HUES64 (cell line): ENCODE measurements around the gene CEP41.

Source experiments
- H3K27ac ChIP-seq: 2 replicates; pipeline ENCODE4 v1.7.0; 2013; ENCODE audit warnings: low read depth, low read length, inconsistent platforms
- H3K27me3 ChIP-seq: 2 replicates; pipeline ENCODE4 v1.6.1; 2013; ENCODE audit warnings: mild to moderate bottlenecking, low read length; ENCODE audit not compliant: insufficient read depth
- H3K36me3 ChIP-seq: 2 replicates; pipeline ENCODE4 v1.6.1; 2013; ENCODE audit warnings: mild to moderate bottlenecking, low read length; ENCODE audit not compliant: insufficient read depth
- H3K4me1 ChIP-seq: 2 replicates; pipeline ENCODE4 v1.6.1; 2013; ENCODE audit warnings: mild to moderate bottlenecking, low read length, moderate library complexity; ENCODE audit not compliant: insufficient read depth
- H3K4me3 ChIP-seq: 2 replicates; pipeline ENCODE4 v1.5.1; 2013; ENCODE audit warnings: mild to moderate bottlenecking, low read length, moderate library complexity
- H3K9ac ChIP-seq: 2 replicates; pipeline ENCODE4 v1.6.1; 2013; ENCODE audit warnings: mild to moderate bottlenecking, low read depth, low read length
- H3K9me3 ChIP-seq: 2 replicates; pipeline ENCODE4 v1.6.1; 2013; ENCODE audit warnings: low read depth, low read length; ENCODE audit not compliant: insufficient read depth
- WGBS: fragments of 150-250, 120-280 bp; methylation state at CpG from one replicate; pipeline ENCODE4 v1.1.7; 2013; ENCODE audit warnings: missing lambda C conversion rate; 5-methylcytosine and 5-hydroxymethylcytosine counted together

The CEP41 gene

DNA sequence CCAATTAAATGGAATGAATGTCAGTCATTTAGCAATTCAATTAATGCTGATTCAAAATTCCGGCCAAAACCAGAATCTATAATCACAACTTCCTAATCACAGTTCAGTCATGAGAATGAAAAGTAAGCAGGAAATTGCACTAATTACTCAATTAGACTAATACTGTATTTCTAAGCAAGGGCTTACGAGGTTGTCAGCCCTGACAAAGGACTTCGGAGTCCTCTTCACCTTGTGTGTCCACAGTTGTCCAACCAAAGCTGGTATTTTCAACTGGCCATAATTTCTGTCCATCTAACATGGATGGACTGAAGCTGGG, 43.1 kb downstream of the CEP41 start:
- Histone ChIP-seq H3K27me3 (no peaks in the 10 kb centered on the region), H3K36me3 (0 out of 2 replicates have a peak, but pooled peaks cover 6% of the 10 kb centered on the region), H3K4me3 (no peak overlapping the region), H3K27ac (no peak overlapping the region), H3K4me1 (peaks cover 8% of the 10 kb centered on the region; the same call in 1 of the 2 replicates), H3K9me3 (no peaks in the 10 kb centered on the region), H3K9ac (no peak overlapping the region)
- WGBS = 91% methylated on average over 3 of the region's 3 CpGs

DNA sequence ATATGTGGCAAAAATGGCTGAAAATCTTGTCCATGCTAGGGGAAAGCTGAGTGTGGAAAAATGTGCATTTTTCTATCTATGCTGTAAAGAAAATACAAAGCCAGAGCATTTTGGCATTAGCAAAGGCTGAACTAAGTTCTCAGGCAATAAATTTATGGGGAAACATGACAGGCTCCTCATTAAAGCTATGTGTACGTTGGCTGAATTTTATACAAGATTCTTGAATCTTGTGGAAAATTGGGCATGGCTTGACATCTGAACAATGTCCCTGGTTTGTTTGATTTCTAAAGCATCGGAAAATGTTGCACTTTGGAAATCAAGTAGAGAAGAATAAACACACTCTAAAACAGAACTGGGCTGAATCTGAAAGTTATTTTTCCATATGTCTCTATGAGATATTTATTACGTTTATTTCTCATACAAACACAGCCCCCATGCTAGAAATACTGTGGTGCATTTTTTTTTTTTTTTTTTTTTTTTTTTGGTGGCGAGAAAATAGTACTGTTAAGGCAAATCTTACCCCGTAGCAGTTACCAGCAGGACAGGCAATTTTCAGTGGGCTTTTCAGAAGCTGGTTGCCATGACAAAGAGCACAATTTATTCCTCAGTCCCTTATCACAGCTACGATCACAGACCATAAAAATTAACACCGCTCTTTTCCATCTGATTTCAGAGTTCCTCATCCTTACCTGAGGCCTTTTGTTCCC, 43.6 kb downstream of the CEP41 start:
- WGBS = 92% methylated on average over 6 of the region's 7 CpGs

DNA sequence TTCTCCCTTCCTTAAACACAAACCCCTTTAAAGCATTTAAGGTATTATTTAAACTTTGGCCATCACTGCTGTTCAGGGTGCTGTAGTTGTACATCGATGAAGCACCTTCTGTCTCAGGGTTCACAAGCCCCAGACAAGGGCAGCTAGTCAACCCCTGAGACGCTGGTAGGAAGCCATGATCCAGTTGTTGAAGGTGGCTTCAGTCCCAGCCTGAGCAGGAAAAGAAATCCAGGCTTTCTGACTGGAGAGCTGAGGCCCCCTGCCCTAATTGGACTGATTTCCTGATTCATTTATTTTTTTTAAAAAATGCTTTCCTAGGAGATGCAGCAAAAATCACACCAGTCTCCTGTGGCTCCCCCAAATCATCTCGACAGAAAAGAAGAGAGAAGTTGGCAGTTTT, 44.7 kb downstream of the CEP41 start:
- Histone ChIP-seq H3K27me3 (no peaks in the 10 kb centered on the region), H3K36me3 (no peaks in the 10 kb centered on the region), H3K4me3 (no peak overlapping the region), H3K4me1 (peaks cover 8% of the 10 kb centered on the region; the same call in 1 of the 2 replicates), H3K9me3 (no peaks in the 10 kb centered on the region), H3K9ac (no peak overlapping the region), H3K27ac (no peak overlapping the region)
- 93% methylated on average over 3 of the region's 3 CpGs for WGBS

More for the DNA sequence above, 43.6 kb downstream of the CEP41 start:
- no peak overlapping the region for H3K9ac ChIP-seq
- H3K27me3 ChIP-seq = no peaks in the 10 kb centered on the region
- H3K9me3 ChIP-seq = no peaks in the 10 kb centered on the region
- no peak overlapping the region for H3K4me3 ChIP-seq
- H3K27ac ChIP-seq = no peak overlapping the region
- 0 out of 2 replicates have a peak, but pooled peaks cover 1% of the 10 kb centered on the region for H3K36me3 ChIP-seq
- peaks cover 8% of the 10 kb centered on the region; the same call in 1 of the 2 replicates for H3K4me1 ChIP-seq

DNA sequence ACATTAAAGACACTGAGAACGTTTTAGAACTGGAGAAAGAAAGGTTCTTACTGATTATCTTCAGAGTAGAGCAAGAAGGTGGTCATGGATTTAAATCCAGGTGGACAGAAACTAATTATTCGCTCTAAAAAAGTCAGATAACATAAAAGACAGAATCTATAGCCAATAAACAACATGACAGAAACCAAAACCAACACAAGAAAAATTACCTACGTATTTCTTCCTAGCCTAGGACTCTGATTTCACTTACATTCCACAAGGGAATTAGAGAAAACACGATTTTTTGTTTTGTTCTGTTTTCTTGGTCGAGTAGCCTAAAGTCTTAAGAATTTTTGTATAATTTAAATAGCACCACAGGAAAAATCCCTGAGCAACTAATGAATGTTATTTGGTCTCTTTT, 45.4 kb downstream of the CEP41 start:
- no peak overlapping the region for H3K27ac ChIP-seq
- no peaks in the 10 kb centered on the region for H3K27me3 ChIP-seq
- H3K4me3 ChIP-seq = no peak overlapping the region
- no peaks in the 10 kb centered on the region for H3K9me3 ChIP-seq
- no peak overlapping the region for H3K9ac ChIP-seq
- peaks cover 8% of the 10 kb centered on the region; the same call in 1 of the 2 replicates for H3K4me1 ChIP-seq
- H3K36me3 ChIP-seq = no peaks in the 10 kb centered on the region
- WGBS = 92% methylated on average over 4 of the region's 5 CpGs

DNA sequence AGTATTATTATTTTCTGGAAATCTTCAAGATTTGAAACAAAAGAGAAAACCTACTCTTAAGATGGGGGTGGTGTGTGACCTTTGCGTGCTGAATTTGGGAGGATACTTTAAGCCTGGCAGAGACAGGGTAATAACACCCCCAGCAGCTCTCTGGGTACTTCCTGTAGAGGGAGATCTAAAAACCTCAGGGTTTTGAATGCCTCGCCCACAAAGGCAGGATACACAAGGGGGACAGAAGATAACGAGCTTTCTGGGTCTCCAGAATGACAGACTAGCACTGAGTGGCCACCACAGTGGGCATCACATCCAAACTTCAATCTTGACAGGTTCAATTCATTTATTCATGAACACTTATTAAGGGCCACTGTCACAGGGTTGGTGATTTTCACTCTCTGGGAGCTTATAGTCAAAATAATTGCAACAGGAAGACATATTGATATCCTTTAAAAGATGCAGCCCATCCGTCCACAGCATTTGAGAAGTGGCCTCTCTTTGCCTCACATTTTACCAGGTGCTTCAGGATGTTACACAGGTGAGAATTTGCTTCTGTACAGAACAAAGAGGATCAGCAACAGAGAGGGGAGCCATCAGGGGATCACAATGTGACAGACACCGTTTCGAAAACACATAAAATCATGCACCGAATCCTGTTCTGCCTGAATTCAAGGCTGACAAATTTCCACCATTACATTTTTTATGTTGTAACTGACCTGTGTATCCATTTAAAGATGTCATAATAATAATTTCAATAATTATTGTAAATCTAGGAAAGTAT, 46.2 kb downstream of the CEP41 start:
- Histone ChIP-seq H3K27ac (no peak overlapping the region), H3K9ac (no peak overlapping the region), H3K4me1 (peaks cover 8% of the 10 kb centered on the region; the same call in 1 of the 2 replicates), H3K36me3 (no peaks in the 10 kb centered on the region), H3K4me3 (no peak overlapping the region), H3K27me3 (no peaks in the 10 kb centered on the region), H3K9me3 (no peaks in the 10 kb centered on the region)
- 92% methylated on average over 7 of the region's 7 CpGs for WGBS

DNA sequence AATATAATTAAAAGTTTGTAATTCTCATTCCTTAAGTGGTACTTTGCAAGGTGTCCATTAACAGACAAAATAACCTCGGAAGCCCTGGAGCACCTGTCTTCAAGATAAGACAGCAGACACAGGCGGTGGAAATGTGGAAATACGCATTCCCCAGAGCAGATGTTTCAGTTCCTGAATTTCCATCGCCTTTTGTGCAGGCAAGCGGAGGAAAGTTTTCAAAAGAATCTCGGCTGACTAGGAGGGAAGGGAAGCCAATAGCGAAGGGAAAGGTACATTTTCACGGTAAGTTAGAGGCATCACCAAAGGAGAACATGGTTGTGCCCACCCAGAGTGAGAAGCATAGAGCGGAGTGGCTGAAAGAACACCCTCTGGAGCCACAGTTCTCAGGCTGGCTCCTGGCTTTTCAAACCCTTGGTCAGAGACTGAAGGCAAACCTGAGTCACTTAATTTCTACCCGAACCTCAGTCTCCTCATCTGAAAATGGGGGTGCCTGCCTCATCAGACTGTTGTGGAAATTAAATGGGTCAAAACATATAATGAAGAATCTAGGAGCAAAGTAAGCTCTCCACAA, 46.9 kb downstream of the CEP41 start:
- Histone ChIP-seq H3K4me1 (peaks cover 8% of the 10 kb centered on the region; the same call in 1 of the 2 replicates), H3K27ac (no peak overlapping the region), H3K27me3 (no peaks in the 10 kb centered on the region), H3K4me3 (no peak overlapping the region), H3K9ac (no peak overlapping the region), H3K9me3 (no peaks in the 10 kb centered on the region), H3K36me3 (no peaks in the 10 kb centered on the region)
- 93% methylated on average over 10 of the region's 10 CpGs for WGBS

DNA sequence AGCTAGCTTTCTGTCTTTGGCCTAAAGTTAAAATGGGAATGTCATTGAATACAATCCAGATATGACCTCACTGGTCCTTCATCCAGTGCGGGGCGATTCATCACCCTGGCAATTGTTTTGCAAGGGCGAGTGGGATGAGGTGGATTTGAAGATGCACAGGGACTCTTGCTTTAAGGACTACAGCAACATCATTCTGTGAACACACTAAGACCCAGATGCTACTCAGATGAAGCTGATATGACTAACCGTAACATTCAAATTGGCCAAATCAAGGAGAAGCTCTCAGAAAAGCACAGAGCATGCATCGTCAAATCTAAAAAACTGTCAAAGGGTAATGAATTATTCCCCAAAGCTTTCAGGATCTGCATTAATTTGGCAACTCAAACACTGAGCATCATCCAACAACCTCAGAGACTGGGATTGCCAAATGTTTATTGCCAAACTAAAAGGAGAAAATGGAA, 47.7 kb downstream of the CEP41 start:
- 97% methylated on average over 2 of the region's 5 CpGs for WGBS
- no peak overlapping the region for H3K9ac ChIP-seq
- no peaks in the 10 kb centered on the region for H3K36me3 ChIP-seq
- H3K9me3 ChIP-seq = peaks cover 3% of the 10 kb centered on the region; the same call in 1 of the 2 replicates
- H3K4me1 ChIP-seq = peaks cover 8% of the 10 kb centered on the region; the same call in 1 of the 2 replicates
- no peak overlapping the region for H3K4me3 ChIP-seq
- no peaks in the 10 kb centered on the region for H3K27me3 ChIP-seq
- no peak overlapping the region for H3K27ac ChIP-seq

DNA sequence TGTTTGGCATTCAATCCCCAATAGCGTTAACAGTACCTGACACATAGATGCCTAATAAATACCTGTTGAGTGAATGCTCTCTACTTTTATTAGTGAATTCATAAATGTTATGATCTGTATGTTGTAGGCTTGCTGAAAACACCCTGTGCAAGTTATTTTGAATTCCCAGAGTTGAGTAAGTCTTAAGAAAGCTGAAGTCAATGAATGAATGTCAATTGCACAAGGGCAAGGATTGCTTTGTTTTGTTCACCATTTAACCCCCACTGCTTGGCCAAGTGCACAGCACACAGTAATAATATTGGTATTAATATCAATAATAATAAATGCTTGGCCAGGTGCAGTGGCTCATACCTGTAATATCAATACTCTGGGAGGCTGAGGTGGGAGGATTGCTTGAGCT, 50.3 kb downstream of the CEP41 start:
- Histone ChIP-seq H3K27ac (no peak overlapping the region), H3K27me3 (no peaks in the 10 kb centered on the region), H3K4me3 (no peak overlapping the region), H3K36me3 (no peaks in the 10 kb centered on the region), H3K9ac (no peak overlapping the region), H3K4me1 (peaks cover 4% of the 10 kb centered on the region; the same call in 1 of the 2 replicates), H3K9me3 (peaks cover 3% of the 10 kb centered on the region; the same call in 1 of the 2 replicates)
- WGBS = 88% methylated on average over 1 of the region's 1 CpG

DNA sequence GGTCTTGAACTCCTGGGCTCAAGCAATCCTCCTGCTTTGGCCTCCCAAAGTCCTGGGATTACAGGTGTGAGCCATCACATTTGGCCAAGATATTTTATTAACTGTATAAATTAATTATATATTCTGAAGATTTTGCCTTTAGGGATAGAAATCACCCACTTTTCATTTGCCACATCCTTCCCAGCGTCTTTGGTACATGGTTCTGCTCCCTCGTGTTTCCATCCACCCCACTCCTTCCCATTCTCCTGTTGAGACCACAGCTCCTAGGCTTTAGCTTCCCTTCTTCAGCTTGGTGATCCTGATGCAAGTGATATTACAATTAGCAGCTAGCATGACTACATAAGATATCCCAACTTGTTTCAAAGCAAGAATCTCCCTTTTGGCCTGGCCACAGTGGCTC, 52.1 kb downstream of the CEP41 start:
- no peak overlapping the region for H3K27ac ChIP-seq
- H3K36me3 ChIP-seq = no peaks in the 10 kb centered on the region
- whole genome bisulfite sequencing = 75% methylated on average over 2 of the region's 2 CpGs
- H3K9me3 ChIP-seq = peaks cover 3% of the 10 kb centered on the region; the same call in 1 of the 2 replicates
- H3K4me1 ChIP-seq = no peaks in the 10 kb centered on the region
- no peaks in the 10 kb centered on the region for H3K27me3 ChIP-seq
- H3K9ac ChIP-seq = no peak overlapping the region
- no peak overlapping the region for H3K4me3 ChIP-seq

DNA sequence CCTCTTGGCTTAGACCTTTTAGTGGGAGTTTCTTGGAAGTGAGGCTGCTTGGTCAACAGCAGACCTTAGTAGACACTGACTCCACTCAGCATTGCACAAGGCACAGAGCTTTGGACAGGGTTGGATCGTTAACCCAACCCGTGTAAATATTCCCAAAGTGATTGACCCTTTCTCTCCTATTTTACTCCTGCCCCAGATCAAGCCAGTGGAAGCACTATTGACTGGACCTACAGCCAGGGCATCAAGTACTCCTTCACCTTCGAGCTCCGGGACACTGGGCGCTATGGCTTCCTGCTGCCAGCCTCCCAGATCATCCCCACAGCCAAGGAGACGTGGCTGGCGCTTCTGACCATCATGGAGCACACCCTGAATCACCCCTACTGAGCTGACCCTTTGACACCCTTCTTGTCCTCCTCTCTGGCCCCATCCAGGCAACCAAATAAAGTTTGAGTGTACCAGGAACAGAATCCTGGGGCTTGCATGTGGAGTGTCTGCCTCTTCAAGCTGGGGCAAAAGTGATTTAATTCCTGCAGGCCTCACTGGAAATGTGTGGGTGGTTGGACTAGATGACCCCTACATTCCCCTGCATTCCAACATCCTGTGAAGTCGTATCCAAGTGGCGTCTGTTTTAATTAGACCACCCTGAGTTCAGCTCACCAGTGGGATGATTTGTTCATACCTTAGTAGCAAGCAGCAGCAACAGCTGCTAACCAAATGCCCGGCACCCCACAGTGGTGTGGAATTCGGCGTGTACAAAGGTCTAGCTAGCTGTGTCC, 53.0 kb downstream of the CEP41 start:
- Histone ChIP-seq H3K9me3 (peaks cover 3% of the 10 kb centered on the region; the same call in 1 of the 2 replicates), H3K27me3 (no peaks in the 10 kb centered on the region), H3K9ac (no peak overlapping the region), H3K4me1 (no peaks in the 10 kb centered on the region), H3K36me3 (no peaks in the 10 kb centered on the region), H3K4me3 (no peak overlapping the region), H3K27ac (no peak overlapping the region)
- WGBS = 93% methylated on average over 12 of the region's 12 CpGs
